NCI-H510A (cell line): ENCODE measurements around the gene NR2F1.

Experiments
- DNase-seq: peaks from one replicate; lab custom pipeline; 2025; lab: John Stamatoyannopoulos, UW

NR2F1 gene

GRCh38 chr5:93604644-93605515 lies 21.9 kb downstream of the NR2F1 start:
- DNase-seq: no peak

DNA sequence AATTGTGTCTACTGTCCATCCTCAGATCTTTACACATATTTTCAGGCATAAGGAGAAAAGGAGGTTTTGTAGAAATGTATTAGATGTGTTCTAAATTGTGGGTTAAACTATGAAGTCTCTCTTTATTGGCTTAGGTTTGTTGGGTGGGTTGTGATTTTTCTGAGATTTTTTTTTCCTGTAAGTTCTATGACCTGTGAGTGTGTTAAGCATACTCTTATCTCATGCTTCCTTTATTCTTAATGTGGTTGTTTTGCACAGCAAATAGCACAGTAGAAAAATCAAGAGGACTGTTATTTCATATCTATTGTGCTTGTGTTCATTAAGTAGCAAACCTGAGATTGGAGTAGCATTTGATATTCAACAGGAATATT lies 23.3 kb downstream of the NR2F1 start:
- no peak for DNase-seq

DNA sequence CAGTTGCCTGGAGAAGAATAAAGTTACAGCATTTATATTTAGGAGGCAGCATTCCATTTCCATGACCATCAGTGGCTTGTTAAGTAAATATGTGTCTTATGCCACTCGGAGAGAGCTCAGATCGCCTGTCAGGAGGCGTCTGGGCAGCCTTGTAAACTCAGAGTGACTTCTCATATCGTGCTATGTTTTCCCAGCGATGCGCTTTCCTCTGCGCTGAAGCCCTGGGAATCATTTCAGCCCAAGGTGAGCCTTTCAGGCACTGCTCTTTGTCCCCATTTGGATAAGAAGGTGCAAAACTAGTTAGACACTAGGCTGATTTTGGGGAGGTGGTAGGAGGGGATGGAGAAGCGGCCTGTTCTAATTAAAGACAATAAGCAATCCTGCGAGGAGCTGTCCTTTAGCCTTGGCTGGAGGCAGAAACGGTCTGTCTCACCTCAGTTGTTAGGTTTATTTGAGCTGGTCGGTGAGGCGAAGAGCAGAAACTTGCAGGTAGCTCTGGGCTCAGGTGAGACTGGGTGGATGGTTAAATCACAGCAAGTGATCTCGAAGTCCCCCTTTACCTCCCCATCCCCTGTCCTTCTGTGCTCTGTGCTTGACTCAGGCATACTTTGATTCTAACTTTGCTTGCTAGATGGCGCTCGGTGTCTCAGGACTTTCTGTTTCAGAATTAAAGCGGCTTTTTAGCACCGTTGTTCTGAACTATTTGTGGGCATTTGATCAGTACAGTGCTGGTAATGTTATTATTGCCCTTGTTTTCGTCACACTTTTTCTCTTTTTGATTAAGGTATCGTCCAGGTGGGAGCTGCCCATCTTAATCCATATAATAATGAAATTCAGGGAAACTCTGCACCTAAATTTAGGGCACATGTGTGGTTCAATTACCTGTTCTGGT lies 24.6 kb downstream of the NR2F1 start:
- no peak for DNase-seq

GRCh38 chr5:93608855-93609254 lies 25.8 kb downstream of the NR2F1 start:
- no peak for DNase-seq

DNA sequence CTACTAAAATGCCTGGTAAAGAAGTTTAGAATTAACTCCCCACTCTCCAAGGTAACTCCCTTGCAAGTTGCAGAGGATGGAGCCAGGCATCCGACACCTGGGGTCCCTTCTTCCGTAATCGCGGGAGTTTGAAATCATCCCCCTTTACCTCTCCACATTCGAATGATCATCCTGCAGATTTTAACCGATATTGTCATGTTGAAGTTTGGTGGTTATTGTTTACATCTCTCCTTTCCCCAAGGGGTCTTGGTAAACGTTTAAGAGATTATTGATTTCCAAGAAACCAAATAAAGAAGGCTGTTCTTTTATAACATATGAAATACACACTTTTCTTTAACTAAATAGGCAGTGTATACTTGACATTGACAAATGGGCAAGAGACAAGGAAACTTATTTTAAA lies 26.7 kb downstream of the NR2F1 start:
- no peak for DNase-seq

DNA sequence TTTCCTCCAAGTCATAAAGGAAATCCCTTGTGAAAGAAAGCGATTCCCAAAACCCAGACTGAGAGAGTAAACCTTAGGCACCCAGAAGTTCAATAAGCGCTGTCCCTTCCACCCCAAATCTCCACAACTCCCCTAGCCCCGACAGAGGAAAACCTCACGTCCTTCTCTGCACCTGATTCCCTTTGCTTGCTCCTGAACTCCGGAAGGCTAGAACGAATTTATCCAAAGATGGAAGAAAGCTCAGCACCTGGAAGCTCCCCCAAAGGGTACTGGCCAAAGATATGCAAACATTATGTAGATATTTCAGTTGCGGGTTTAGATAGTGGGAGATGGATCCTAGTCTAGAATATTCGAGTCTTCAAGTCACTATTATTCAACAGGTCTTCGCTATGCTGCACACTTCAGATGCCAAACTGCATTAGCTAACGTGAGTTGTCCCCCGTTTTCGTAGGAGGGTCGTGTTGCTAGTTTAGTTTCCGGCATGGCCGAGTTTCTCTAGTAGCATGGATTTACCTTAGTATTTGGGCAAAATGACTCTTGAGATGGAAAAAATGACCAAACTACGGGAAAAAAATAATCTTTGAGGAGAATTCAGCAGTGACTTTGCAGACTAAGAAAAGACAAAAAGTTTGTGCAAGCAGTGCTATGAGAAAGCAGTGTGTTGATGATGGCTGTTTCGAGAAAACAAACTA lies 27.7 kb downstream of the NR2F1 start:
- no peak for DNase-seq

GRCh38 chr5:93611273-93611975 lies 28.4 kb downstream of the NR2F1 start:
- DNase-seq: no peak

- DNase-seq: no peak
Observed at GRCh38 chr5:93611976-93612854, 29.2 kb downstream of the NR2F1 start.

DNA sequence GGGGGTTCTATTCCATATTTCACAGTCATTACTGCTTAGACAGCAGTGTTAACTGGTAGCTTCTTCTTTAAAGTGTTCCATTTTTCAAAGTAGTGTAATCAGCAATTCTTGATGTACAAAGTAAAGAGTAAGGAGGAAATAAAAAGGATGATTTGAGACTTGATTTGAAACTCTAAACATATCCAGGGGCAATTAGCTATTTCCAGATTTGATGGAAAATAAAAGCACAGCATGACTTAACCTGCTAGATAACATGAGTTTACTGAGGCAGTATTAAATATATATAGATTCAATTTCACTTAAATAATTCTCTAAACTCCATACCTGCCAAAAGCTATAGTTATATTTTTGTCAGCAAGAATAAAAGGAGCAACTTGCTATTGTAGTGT lies 29.8 kb downstream of the NR2F1 start:
- no peak for DNase-seq

GRCh38 chr5:93616538-93617174 lies 33.6 kb downstream of the NR2F1 start:
- no peak for DNase-seq

- peak; percentile 78 for DNase-seq
Observed at GRCh38 chr5:93620487-93621326, 37.7 kb downstream of the NR2F1 start.

DNA sequence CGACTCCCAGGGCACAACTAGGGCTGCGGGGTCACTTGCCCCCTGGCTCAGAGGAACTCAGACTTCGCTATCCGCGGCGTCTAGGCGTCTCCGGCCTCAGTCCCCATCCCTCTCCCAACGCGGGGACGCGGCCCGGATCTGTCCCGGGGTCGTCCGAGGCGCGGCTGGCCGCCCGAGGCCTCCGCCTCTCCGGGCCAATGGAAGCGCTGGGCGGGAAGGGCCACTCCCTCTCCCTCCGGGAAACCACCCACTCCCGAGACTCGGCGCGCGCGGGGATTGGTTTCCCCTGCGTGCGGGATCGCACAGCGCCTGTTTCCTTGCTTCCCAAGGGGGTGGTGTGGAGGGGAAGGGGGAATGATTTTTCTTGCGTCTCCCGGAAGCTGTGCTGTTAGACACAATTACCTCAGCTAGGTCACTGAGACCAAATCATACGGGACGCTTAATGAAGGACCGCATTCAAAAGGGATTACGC lies 38.3 kb downstream of the NR2F1 start:
- DNase-seq: peak; percentile 33

GRCh38 chr5:93622240-93622885 lies 39.3 kb downstream of the NR2F1 start:
- DNase-seq: no peak

GRCh38 chr5:93623153-93623552 lies 40.1 kb downstream of the NR2F1 start:
- DNase-seq: no peak

DNA sequence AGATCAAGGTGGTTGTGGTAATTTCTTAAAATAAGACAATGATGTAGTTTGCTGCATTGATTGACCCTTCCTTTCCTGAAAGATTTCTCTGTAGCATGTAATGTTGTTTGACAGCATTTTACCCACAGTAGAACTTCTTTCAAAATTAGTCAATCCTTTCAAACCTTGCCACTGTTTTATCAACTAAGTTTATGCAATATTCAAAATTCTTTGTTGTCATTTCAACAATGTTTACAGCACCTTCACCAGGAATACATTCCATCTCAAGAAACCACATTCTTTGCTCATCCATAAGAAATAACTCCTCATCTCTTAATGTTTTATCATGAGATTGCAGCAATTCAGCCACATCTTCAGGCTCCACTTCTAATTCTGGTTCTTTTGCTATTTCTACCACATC lies 43.8 kb downstream of the NR2F1 start:
- DNase-seq: no peak

DNA sequence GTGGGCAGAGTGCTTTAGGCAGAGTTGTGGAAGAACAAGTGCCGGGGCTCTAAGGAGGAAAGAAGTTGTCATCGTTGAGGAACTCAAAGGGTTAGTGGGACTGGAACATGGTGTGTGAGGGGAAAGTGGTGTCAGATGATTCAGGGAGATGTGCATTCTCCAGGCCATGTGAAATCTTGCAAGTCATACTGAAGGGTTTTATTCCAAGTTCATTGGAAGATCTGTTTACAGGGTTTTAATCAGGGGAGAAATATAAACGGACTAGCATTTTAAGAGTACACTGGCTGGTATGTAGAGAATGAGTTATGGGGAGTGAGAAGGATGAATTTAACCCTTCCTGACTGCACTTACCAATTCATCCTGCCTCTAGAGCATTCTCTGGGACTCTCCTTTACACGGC lies 49.3 kb downstream of the NR2F1 start:
- DNase-seq: no peak

GRCh38 chr5:93635991-93636390 lies 53.0 kb downstream of the NR2F1 start:
- no peak for DNase-seq

- DNase-seq: no peak
Observed at GRCh38 chr5:93636837-93637236, 53.8 kb downstream of the NR2F1 start.

GRCh38 chr5:93637697-93638096 lies 54.7 kb downstream of the NR2F1 start:
- no peak for DNase-seq
